Measurements from ENCODE around the gene PHACTR3.

Gene PHACTR3

DNA sequence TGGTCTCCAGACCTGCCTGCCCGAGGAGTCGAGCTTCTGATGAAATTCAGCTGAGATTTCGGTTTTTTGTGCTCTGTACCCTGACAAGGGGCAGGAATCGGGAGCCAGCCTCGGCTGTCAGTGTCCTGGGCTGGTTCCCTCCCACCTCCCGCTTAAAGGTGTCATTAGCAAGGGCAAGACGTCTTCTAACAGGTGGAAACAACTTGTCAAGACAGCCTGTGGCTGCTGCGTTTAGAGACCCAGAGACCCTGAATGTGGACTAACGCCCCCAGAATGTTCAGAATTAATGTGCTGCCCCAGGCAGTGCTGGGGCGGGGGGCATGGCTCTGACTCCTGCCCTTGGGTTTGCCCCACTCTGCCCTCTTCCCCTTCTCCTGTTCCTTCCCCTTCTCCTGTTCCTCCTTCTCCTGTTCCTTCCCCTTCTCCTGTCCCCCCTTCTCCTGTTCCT, 69.7 kb downstream of the PHACTR3 start:
- DNase-seq = no peak

DNA sequence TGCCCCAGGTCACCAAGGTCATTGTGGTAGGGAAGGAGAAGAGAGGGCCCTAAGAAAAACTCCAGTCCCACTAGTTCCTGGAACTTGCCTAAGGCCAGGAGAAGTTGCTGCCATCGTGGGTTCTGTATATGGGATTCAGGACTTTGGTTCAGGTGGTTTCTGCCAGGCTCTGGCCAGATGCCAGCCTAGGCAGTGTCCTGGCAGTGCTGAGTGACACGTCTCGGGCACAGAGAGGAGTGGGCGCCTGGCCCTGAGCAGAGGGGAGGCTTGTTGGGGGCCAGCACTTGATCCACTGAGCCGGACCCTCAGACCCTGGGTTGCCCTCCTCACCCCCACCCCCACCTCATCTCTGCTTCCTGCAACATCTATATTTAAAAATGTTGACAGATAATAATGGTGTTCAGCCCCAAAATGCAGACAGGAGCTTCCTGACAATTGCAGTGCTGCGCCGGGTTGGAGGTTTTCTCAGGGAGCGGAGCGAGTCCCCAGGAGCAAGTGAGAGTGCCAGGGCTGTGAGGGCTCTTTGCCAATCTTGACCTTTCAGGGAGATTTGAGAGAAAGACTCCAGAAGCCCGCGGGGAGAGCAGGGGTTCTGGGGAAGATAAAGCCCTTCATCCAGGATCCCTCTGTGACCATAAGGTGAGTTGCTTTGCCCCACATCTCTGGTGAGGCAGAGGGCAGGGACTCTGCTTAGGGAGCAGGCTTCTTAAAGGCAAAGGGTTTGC, 71.9 kb downstream of the PHACTR3 start:
- no peak for DNase-seq

DNA sequence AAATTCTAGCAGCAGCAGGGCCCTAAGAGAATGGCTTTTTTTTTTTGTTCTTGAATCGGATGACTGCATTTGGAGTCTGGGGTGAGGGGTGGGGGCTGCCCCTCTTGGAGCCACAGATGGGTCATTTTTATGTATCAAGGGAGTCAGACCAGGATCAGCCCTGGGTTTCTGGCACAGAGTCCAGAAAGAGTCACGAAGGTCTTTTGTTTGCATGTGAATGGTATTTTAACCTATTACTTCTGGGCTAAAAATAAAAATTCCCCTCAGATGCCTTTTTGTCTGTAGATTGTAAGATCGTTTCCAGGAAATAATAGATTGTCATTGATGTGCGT, 72.5 kb downstream of the PHACTR3 start:
- no peak for DNase-seq

DNA sequence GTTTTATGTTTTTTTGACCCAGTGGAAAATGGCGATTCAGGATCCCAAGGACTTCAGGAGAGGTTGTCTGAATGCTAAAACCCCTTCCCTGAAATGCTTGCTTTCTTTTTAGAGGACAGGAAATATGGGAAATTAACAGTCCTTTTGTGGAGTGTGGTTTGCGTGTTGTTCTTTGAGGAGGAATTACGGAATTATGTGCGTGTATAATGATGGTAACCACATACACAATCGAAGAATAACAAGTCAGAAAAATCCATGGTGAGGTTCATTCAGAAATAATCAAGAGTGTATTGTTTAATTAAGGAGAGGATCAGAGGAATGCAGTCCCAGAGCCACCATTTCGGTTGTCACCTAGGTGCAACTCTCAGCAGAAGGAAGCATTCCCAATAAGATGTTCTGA, 73.2 kb downstream of the PHACTR3 start:
- DNase-seq = no peak

DNA sequence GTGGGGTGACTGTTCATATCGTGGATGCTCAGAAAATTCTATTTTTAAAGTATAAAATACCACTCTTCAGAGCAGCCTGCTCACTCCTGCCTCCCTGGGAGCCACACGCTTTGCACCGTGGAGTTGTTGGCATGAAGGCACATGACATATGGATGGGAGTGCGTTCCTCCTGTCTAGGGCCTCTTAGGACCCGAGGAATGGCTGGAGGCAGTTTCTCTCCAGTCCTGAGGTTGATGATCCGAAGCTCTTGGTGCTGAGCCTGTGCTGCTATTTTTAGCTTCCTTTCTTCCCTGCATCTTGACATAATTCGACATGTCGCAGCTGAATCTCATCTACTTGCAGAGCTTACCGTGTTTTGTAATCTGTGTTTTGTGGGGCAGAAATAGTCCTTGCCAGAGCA, 73.9 kb downstream of the PHACTR3 start:
- DNase-seq = no peak

DNA sequence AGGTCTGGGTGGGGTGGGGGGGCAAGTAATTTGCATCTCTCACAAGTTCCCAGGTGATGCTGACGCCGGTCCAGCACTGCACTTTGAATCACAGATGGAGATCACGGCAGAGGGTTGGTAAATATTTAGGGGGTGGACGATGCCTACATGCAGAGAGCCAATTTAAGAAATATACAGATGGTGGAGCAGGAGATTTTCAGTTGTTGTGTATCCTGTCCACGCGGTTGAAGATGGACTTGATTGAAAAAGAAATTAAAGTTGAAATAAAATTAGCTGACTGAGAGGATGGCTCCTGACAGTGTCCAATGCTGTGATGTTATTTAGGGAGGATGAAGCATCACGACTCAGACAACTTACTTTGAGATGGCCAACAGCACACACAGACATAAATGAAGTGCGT, 74.6 kb downstream of the PHACTR3 start:
- no peak for DNase-seq

DNA sequence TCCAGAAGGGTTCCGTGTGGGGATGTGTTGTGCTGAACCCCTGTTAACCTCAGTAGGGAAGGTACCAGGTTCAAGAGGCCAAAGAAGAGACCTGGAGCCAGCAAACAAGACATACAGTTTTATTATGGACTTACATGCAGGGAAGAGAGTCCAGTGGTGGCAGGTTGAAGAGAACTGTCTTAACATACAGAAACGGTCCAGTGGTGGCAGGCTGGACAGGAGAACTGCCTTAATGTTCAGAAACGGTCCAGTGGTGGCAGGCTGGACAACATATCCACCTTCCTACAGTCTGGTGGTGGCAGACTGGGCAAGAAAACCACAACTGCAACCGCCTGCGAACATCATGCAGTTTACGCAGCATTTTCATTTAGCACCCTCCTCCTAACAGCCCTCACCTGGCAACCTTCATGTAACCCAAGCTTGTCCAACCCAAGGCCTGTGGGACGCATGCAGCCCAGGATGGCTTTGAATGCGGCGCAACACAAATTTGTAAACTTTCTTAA, 75.9 kb downstream of the PHACTR3 start:
- no peak for DNase-seq

DNA sequence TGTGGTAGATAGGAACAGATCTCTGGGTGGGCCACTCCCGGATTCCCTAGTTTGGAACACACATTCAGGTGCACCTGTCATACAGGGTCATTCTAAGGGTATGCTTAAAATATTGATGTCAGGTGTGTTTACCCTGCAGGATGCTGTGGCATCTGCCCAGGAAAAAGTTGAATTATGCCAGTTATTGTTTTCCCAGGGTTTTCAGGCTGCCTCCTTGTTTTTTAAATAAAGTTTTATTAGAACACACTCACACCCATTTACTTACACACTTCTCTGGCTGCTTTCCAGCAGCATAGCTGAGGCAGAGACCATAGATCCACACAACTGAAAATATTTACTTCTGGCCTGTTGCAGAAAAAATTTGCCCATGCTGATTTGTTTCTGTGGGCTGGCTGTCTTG, 76.5 kb downstream of the PHACTR3 start:
- no peak for DNase-seq

DNA sequence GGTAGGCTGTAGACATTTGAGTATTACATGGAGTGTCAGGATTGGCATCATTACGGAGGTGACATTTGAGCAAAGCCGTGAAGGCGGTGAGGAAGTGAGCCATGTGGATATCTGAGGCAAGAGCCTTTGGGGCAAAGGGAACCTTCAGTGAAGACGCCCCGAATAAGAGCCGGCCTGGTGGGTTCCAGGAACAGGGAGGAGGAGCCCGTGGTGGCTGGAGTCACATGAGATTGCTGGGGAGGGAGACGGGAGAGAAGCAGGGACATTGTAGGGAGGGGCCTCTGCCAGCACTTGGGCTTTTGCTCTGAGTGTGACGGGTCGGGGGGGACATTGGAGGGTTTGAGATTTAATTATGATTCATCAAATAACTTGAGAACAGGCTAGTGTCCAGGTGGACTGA, 78.3 kb downstream of the PHACTR3 start:
- DNase-seq = no peak

DNA sequence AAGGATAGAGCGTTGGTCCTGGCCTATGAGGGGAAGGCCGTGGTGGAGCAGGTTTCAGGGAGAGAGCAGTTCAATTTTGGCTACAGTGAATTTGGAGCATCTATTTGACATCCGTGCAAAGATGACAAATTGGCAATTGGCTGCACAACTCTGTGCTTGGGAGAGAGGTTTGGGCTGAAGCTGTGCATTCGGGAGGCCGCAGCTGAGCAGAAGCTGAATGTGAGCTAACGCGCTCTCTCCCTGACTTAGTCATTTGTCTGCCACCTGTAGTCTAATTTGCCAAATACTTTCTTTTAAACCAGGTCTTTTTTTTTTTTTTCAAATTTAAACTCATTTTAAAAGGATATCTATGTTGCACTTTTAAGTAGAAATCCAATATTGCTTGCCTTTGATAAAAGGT, 78.8 kb downstream of the PHACTR3 start:
- no peak for DNase-seq

DNA sequence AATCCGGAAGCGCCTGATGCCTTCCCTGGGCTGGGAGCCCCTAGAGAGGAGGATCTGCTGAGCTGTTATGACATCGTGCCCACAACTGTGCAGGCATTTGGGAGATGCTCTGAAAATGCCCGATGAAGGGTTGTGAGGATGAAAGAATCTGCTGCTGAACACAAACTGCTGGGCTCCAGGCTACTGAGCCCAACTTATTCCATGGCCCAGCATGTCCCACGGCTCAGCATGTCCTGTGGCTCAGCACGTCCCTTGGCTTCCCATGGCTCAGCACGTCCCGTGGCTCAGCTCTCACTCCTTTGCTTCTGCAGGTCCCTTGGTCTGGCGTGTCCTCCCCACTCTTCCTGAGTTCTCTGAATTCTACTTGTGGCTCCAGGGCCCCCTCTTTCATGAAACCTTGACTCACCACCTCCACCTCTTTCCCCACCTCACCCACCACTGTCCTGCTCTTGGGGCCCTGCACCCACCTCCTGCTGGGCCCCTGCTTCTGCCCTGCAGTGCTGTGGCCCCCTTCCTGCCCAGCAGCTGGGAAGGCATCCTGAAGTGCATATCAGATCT, 80.4 kb downstream of the PHACTR3 start:
- DNase-seq = no peak

DNA sequence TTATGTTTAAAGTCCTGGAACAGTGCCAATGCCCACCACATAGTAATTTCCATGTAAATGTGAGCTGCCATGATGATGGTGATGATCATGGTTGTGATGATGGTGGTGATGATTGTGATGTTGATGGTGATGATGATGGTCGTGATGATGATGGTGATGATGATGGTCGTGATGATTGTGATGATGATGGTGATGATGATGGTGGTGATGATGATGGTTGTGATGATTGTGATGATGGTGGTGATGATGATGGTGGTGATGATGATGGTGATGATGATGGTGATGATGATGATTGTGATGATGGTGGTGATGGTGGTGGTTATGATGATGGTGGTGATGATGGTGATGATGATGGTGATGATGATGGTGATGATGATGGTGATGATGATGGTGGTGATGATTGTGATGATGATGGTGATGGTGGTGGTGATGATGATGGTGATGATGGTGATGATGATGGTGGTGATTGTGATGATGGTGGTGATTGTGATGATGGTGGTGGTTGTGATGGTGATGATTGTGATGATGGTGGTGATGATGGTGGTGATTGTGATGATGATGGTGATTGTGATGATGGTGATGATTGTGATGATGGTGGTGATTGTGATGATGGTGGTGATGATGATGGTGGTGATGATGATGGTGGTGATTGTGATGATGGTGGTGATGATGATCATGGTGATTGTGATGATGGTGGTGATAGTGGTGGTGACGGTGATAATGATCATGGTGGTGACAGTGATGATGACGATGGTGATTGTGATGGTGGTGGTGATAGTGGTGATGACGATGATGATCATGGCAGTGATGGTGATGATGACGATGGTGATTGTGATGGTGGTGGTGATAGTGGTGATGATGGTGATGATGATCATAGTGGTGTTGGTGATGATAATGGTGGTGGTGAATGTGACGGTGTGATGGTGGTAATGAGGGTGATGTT, 82.3 kb downstream of the PHACTR3 start:
- no peak for DNase-seq

DNA sequence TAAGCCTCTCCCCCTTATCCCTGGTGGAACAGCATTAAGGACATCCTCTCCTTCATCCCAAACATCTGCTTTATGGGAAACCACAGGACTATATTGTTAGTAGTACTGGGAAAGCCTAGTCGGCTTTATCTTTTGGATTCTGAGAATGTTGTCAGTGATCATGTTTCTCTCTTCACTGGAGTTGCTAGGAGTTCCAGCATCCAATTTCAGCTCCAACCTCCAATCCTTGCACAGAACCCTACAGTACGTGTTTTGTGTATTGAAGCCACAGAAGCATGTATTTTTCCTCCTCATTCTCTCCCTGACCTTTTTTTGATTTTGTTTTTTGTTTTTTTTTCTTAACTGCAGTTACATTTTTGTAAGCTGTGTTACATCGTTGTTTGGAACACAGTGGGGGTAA, 84.0 kb downstream of the PHACTR3 start:
- DNase-seq = no peak

DNA sequence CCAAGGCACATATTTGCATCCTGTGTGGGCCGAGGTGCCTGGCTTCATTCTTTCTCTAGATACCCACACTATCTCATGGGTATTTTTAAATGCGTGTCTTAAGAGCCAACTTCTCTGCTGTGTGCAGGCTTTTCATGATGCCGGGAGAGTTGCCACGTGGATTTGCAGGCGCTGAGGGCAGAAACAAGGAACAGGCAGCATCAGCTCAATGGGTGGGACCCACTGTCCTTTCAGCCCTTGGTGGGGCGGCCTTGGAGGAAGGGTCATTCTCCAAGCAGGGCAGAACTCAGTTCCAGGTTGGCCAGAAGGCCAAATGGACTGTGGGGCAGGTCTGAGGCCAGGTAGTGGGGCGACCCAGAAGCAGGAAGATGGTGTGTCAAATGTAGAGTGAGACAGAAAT, 84.7 kb downstream of the PHACTR3 start:
- DNase-seq = no peak

DNA sequence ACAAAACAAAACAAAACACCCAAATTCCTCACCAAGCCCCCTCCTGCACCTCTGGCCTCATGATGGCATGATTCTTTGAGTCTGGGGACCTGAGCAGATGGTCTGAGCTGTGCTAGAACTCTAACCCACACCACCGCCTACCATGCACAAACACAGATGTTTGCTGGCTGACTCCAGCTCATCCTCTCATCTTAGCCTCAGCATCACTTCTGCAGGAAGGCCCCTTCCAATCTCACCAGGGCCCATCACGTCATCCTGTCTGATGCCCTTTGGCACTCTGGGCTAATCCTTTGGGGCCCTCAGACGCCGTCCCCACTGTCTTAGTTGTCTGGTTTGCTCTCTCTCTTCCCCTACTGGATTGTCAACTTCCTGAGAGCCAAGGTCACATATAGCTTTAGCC, 85.8 kb downstream of the PHACTR3 start:
- no peak for DNase-seq

DNA sequence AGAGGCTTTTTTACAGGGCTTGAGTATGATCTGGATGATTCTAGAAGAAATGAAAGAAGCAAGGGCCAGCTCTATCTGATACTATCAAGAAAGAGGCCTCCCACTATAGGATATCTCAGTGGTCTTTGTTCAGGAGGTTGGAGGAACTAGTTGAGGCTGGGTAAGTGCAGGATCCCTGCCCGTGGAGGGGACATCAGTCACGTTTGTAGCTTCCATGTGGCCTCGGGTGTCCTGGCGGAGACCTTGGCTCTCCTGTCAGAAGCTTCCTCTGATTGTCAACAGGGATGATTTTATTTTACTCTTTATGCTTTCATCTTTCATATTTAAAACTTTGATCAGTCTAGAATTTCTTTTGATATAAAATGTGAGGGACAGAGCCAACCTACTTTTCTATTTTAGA, 86.6 kb downstream of the PHACTR3 start:
- no peak for DNase-seq

DNA sequence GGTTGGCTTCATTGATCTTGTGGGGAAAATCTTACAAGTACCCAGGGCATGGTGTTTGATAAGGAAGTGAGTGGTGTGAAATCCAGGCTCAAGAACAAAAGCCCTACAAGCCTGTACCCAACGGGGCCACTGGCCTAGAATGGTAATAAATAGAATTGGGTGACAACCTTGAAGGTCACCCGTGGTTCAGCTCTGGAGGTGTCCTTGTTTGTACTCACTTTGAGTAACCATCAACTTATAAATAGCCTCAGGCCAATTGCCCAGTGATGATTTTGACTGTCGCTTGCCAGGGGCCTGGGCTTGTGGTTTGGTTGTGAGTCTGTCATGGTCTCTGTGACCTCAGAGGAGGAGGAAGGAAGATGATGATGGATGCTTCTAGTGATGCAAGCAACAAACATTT, 87.8 kb downstream of the PHACTR3 start:
- DNase-seq = no peak

DNA sequence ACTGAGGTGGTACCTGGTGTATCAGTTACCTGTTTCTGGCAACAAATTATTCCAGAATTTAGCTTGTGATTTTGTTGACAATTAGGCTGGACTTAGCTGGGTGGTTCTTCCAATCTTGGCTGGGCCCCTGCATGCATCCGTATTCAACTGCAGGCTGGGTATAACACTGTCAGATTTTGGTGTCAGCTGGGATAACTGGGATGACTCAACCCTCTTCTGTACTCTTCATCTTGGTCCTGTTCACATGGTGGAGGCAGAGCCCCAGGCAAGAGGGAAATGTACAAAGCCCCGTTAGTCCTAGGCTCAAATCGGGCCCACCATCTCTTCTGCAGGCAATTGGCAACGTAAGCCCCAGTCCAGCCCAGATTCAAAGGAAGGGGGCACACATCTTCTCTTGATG, 89.2 kb downstream of the PHACTR3 start:
- DNase-seq = no peak

DNA sequence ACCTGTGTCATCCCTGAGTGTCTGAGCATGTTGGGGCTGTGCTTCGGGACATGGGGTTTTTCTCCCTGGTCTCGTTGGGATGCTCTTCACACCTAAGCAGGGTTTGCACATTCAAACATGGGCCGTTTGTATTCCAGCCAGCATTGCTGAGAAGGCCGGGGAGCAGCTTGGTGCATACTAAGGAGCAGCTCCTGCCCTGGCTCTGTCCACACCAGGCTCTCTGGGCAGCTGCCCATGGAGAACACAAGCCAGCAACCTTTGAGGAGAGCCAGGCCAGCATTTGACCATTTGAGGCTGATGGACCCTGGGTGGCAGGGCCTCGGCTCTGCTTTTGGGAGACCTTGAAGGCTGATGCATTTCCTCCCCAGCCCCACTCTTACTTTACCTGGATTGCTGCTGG, 92.1 kb downstream of the PHACTR3 start:
- DNase-seq = no peak

DNA sequence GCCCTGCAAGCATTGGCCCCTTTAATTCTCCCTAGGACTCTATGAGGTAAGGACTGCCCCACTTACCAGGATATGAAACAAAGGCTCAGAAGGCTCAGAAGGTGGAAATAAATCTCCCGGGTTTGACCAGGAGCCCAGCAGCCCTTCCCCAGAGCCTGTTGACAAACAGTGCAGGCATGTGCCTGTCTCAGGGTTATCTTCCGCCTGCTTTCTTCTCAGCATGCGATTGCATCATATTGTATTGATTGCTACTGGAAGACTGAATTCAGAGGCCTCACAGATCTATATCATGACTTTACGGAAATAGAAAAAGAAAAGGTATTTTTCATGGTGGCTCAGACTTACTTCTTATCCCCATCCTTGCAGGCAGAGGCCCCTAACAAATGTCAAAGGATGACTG, 92.7 kb downstream of the PHACTR3 start:
- DNase-seq = no peak

DNA sequence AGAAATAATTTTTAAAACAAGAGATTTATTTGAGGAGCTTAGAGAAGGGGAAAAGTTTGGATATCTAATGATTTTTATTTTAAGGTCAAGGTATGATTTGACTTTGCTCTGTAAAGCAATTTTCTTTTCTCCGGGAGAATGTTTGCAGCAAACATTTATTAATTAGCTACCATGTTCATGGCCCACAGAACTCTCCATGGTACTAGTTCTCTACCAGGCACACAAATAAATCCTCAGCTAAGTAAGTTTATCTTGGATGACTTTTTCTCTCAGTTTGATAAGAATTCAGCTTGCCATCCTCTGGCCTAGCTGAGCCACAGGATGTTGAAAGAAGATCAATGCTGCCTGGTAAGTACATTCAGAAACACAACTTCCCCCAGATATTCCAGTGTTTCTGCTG, 94.3 kb downstream of the PHACTR3 start:
- no peak for DNase-seq

DNA sequence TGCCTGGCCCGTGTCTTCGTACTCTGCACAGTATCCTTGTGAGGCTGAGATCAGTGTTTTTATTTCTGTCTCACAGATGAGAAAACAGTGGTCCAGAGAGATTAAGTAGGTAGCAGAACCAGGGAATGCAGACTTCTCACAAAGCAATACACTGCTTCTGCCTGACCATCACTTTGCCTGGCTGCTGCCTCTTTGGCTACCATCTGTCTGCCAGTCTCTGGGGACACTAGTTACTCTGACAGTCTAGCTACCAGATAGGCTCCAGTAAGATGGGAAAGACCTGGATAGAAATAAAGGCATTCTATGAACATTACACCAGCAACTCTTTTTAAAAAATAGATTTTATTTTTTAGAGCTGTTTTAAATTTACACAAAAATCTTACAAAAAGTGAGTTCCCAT, 96.9 kb downstream of the PHACTR3 start:
- DNase-seq = no peak

DNA sequence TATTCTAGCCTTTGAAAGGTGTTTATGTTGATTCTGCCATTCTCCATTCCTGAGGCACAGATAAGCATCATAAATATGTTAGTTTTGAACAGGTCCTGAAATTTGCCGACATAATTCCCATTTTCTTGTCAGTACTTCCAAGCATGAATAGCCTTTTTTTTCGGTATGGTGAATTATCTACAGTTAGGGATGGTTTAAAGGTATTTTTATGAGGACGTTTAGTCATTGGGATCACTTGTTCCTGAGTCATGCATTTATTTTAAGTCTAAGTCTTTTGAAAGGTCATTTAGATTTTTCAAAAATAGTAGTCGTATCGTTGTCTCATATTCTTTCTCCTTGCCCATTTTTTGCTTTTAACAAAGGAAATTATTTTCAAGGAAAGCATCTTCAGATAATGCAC, 98.7 kb downstream of the PHACTR3 start:
- no peak for DNase-seq
